OCI-M2 (cell line): ENCODE results near the gene M6PR.

Experiments used
- DNase-seq: peaks from one replicate; lab custom pipeline; 2025; ENCODE audit not compliant: unreplicated experiment; lab: John Stamatoyannopoulos, UW

Gene M6PR

DNA sequence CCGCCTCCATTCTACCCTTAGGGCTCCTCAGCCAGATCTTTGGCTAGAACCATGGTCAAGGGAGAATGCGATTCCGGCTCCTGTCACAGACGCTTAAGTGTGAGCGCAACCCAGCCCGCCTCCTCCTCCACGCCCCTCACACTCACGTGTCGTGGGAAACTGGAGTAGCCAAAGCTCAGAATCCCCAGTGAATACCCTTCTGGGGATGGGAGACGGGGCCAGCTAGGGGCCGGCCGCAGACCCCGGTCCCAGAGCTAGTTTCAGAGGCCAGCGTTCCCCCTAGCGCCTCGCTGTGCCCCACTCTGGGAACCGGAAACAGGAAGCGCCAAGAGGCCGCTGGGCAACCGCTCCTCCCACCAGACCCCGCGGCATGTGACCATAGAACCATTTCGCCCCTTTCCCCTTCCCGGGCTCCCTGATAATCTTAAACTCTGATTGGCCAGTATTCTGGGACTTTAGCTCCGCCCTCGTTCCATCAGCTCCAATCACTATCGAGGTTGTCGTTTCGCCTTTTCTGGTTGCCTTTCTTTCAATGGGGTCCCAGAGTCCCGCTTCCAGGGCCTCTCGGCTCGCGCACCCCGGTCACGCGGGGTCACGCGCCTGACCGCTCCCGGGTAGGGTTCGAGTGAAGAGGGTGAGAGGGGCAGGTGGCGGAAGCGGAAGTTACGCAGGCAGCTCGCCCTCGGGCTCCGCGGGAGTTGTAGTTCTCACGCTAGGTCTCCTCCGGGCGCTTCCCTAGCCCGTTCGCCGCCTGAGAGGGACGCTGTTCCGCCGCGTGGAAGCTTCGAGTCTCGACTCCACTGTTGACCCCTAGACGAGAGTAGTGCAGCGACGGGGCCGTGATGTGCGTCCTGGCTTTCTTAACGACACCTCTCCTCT, at the start of gene M6PR:
Gene M6PR (minus strand): TSS at position 304 of the 879 bp plus-strand sequence. CDS start 3,241 bp downstream, outside the sequence.
- DNase-seq: peak; percentile 97

GRCh38 chr12:8996682-8997405, 47.4 kb upstream of the M6PR start:
- no peak for DNase-seq

- DNase-seq: no peak
Measured at GRCh38 chr12:8995021-8995775, 45.8 kb upstream of the M6PR start.

- DNase-seq: no peak
Measured at GRCh38 chr12:8993827-8994226, 44.4 kb upstream of the M6PR start.

DNA sequence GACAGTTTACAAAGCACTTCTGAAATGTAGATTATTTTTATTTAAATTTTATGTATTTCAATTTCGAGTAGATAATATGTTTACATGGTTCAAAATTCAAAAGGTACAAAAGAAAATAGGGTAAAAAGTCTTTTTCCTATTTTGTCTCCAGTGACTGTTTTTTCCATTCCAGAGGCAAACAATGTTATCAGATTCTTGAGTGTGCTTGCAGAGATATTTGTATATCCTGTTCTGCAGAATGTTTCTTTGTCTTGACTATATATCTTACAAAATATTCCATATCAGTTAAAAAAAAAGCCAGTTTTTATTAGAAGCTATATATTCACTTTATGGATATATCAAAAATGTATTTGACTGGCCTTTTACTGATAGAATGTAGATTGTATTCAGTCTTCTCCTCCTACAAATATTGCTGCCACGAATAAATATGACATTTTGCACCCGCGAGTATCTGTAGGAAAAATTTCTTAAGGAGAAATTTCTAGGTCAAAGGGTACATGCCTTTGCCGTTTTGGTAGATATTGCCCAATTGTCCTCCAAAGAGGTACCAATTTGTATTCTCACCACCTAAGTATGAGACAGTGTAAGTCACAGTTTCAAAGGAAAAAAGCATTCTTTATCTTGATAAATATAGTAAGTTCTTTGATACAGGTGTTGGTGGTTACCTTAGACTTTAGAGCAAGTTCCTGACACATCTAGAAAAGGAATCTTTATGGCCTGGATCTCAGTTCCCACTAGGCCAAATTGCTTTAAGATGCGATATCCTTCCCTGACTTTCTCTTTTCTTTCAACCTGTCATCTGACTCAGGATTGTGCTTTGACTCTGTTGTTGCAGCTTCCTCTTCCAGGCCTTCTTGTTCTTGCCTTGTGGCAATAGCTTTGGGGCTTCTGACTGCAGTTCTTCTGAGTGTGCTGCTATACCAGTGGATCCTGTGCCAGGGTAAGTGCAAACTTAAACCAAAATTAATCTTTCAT, 42.2 kb upstream of the M6PR start:
- DNase-seq: no peak

- no peak for DNase-seq
Measured at GRCh38 chr12:8989413-8989812, 40.0 kb upstream of the M6PR start, which contains the start of gene KLRG1. Gene KLRG1 (plus strand): TSS chr12:8989546. CDS start chr12:8989636, 90 bp downstream.

GRCh38 chr12:8987685-8988084, 38.2 kb upstream of the M6PR start:
- DNase-seq: no peak

GRCh38 chr12:8987163-8987562, 37.7 kb upstream of the M6PR start:
- DNase-seq: no peak

DNA sequence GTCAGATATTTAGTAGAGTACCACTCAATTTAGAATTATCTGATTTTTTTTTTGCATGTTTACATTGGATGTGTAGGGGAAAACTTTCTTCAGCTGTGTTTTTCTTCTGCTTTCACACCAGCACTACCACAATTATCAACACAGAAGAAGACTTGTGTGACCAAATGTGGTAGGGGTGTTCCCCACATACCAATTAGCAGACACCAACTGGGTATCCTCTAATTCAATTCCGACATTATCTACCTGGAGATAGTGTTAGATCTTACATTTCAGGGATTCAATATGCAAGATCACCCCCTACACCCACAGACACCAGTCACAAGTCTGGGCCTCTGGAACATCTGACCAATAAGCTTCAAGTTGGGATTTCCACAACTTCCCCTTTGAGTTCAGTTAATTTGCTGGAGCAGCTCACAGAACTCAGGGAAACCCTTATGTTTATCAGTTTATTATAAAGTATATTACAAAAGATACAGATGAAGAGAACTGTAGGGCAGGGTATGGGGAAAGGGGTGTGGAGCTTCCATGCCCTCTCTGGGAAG, 35.8 kb upstream of the M6PR start:
- DNase-seq: no peak

DNA sequence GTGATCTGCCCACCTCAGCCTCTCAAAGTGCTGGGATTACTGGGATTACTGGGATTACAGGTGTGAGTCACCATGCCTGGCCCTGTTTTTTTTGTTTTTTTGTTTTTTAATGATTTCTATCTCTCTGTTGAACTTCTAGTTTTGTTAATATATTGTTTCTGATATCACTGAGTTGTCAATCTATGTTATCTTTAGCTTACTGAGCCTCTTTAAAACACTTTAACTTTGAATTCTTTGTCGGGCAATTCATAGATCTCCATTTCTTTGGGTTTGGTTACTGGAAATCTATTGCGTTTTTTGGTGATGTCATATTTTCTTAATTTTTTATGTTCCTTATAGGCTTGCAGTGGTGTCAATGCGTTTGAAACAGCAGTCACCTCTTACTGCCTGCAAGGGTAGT, 30.7 kb upstream of the M6PR start:
- DNase-seq: no peak

DNA sequence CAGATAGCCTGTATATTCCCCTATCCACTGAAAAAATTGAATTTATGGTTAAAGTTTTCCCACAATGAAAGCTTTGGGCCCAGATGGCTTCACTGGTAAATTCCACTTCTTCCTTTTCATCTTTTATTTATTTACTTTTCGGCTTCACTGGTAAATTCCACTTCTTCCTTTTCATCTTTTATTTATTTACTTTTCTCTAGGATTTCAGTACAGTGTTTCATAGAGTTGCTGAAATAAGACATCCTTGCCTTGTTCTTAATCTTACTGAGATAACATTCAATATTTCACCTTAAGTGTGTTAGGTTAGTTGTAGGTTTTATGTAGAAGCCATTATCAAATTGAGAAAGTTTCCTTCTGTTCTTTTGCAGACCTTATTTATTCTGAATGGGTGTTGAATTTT, 21.0 kb upstream of the M6PR start:
- no peak for DNase-seq

DNA sequence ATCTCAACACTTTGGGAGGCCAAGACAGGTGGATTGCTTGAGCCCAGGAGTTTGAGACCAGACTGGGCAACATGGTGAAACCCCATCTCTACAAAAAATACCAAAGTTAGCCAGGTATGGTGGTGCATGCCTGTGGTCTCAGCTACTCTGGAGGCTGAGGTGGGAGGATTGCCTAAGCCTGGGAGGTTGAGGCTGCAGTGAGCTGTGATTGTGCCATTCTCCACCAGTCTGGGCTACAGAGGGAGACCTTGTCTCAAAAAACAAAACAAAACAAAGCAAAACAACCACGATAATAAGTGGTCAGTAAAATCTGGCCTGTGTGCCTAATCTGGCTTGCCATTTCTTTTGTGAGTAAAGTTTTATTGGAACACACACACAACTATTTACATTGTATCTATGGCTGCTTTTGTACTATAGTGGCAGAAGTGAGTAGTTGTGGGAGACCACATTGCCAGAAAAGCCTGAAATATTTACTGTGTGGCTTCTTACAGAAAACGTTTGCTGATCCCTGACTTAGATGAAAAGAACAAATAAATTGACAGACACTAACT, 20.5 kb upstream of the M6PR start:
- DNase-seq: no peak

GRCh38 chr12:8968761-8969160, 19.3 kb upstream of the M6PR start:
- DNase-seq: no peak

DNA sequence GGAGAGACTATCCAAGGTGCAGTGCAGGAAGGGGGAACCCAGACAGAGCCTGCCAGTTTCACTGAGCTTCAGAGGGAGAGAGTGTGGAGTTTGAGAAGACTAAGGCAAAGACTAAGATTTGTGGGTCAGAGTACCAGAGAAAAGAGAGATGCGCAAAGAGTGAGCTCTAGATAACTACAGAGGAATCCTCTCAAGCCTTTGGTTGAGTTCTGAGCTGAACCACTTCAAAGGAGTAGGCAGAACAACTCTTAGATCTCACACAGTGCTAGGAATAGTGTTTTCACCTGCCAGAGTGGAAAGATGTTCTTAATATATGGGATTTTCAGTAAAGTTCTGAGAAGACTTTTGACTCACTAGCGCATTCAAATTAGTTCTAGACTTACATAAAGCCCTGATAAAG, 10.7 kb upstream of the M6PR start:
- DNase-seq: no peak

DNA sequence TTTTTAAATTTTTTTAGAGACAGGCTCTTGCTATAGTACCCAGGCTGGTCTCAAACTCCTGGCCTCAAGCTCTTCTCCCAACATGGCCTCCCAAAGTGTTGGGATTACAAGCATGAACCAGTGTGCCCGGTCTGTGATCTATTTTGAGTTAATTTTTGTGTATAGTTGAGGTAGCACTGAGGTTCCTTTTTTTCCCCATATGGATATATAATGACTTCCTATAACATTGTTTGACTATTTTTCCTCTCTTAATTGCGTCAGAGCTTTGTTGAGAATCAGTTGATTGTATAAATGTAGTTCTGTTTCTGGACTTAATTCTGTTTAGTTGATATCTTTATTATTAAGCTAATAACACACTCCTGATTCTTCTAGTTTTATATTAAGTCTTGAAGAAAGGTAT, 8.6 kb upstream of the M6PR start:
- no peak for DNase-seq

DNA sequence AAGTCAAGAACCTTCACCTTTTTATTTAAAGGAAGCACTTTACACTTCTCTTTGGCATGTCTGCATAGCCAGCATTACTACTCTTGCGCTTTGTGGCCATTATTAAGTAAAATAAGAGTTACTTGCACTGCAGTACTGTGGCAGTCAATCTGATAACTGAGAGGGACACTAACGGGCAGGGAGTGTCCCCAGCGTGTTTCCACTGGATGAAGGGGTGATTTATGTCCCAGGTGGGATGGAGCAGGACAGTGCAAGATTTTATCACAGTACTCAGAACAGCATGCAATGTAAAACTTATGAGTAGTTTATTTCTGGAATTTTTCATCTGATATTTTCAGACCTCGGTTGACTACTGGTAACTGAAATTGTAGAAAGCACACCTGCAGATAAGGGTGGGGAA, 8.1 kb upstream of the M6PR start:
- DNase-seq: no peak

DNA sequence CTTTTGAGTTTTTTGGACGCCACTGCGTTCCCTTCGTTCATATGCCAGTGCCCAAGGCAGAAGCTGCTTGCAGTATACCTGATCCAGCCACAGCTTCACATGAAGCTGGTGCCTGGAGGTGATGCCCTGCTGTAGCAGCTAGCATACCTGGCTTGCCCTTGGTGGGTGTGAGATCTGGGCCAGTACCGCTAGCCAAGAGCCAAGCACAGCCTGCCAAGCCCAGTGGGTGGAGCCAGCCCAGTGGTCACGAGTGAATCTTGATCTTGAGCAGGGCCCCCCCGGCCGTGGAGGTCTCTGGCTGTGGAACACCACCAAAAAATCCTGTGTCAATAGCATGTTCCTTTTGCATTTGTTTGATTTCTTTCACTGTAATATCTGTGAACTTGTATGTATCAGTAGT, 7.3 kb upstream of the M6PR start:
- DNase-seq: no peak

- DNase-seq: no peak
Measured at GRCh38 chr12:8956073-8956472, 6.6 kb upstream of the M6PR start.

- DNase-seq: no peak
Measured at GRCh38 chr12:8953773-8954402, 4.4 kb upstream of the M6PR start.
